PC-9 (cell line): Measurements from ENCODE around the gene CISD3. TPM values are rescaled to one million over a fixed set of nuclear protein-coding genes. Genes with fewer than 3 reads are reported as not detected.

Experiments used
- BruUV-seq: library from RNA; stranded (reverse); fragments of 400-500 nt; replicated peaks from 2 replicates; lab custom pipeline; 2021; lab: Mats Ljungman, UMichigan
- CTCF ChIA-PET: fragments of 300-600 bp; sonication (Branson Sonifier 250); formaldehyde crosslinking; loops from one replicate; lab custom pipeline; 2022; ENCODE audit warnings: antibody characterized with exemption; lab: Charles Lee
- POLR2A ChIA-PET: fragments of 300-600 bp; sonication (Branson Sonifier 250); formaldehyde crosslinking; loops from one replicate; lab custom pipeline; 2022; ENCODE audit warnings: antibody characterized with exemption; ENCODE audit not compliant: unreplicated experiment; lab: Charles Lee
- DNase-seq, 2 experiments: peaks; one replicate each; pipeline versions ENCODE4 v3.0.0 to v3.0.0-alpha.2; 2015 to 2022; ENCODE audit warnings: mixed read lengths in 1 of 2
- H2AFZ ChIP-seq: fragments of 200-600 bp; sonication (generic); 2 replicates; pipeline ENCODE4 v1.8.1; 2017; ENCODE audit warnings: antibody characterized with exemption
- H3F3A ChIP-seq: fragments of 200-600 bp; sonication (generic); 2 replicates; pipeline ENCODE4 v1.8.1; 2017; ENCODE audit warnings: antibody characterized with exemption, mild to moderate bottlenecking, low read depth; ENCODE audit not compliant: insufficient read depth
- H3K27ac ChIP-seq: fragments of 200-600 bp; sonication (generic); 2 replicates; pipeline ENCODE4 v1.6.1; 2016; ENCODE audit warnings: mixed run types
- H3K27me3 ChIP-seq: fragments of 200-600 bp; sonication (generic); 2 replicates; pipeline ENCODE4 v1.6.1; 2016; ENCODE audit warnings: low read depth, mixed run types; ENCODE audit not compliant: insufficient read depth
- H3K36me3 ChIP-seq: fragments of 200-600 bp; sonication (generic); 2 replicates; pipeline ENCODE4 v1.6.1; 2016; ENCODE audit warnings: low read depth, mixed run types
- H3K4me1 ChIP-seq: fragments of 200-600 bp; sonication (generic); replicated peaks from 2 replicates; pipeline ENCODE4 v1.6.1; 2016; ENCODE audit warnings: mixed run types; ENCODE audit not compliant: insufficient read depth
- H3K4me2 ChIP-seq: fragments of 200-600 bp; sonication (generic); 2 replicates; pipeline ENCODE4 v1.6.1; 2017; ENCODE audit warnings: mixed run types
- H3K4me3 ChIP-seq: fragments of 200-600 bp; sonication (generic); 2 replicates; pipeline ENCODE4 v1.6.1; 2016; ENCODE audit warnings: mixed run types
- H3K79me2 ChIP-seq: fragments of 200-600 bp; sonication (generic); 2 replicates; pipeline ENCODE4 v1.6.1; 2017; ENCODE audit warnings: low read depth, mixed run types
- H3K9me2 ChIP-seq: fragments of 200-600 bp; sonication (generic); 2 replicates; pipeline ENCODE4 v1.8.1; 2017; ENCODE audit warnings: mild to moderate bottlenecking; ENCODE audit not compliant: insufficient read depth
- H3K9me3 ChIP-seq: fragments of 200-600 bp; sonication (generic); 2 replicates; pipeline ENCODE4 v1.8.1; 2016; ENCODE audit warnings: low read depth; ENCODE audit not compliant: insufficient read depth
- H4K20me1 ChIP-seq: fragments of 200-600 bp; sonication (generic); 2 replicates; pipeline ENCODE4 v1.8.1; 2017; ENCODE audit not compliant: insufficient read depth
- CTCF ChIP-seq: fragments of 200-600 bp; sonication (generic); conservative IDR thresholded peaks from 2 replicates; pipeline ENCODE4 v1.6.1; 2017; ENCODE audit warnings: mixed run types, antibody characterized with exemption, mild to moderate bottlenecking, moderate library complexity
- EZH2 ChIP-seq: fragments of 200-600 bp; sonication (generic); IDR thresholded peaks from 2 replicates; pipeline ENCODE4 v1.8.0; 2017; ENCODE audit warnings: antibody characterized with exemption, low read depth
- intact Hi-C: fragments of 100-400 bp; cut with micrococcal nuclease; formaldehyde crosslinking; loops from one replicate; pipeline ENCODE4 v1.10.0; 2022; ENCODE audit not compliant: unreplicated experiment
- total RNA-seq: library from RNA; stranded (reverse); gene quantifications from 2 replicates; pipeline ENCODE4 v1.2.3, GENCODE V29; 2021

The CISD3 gene
- total RNA-seq, 1 experiment from 2014 or later = 36.6 TPM

DNA sequence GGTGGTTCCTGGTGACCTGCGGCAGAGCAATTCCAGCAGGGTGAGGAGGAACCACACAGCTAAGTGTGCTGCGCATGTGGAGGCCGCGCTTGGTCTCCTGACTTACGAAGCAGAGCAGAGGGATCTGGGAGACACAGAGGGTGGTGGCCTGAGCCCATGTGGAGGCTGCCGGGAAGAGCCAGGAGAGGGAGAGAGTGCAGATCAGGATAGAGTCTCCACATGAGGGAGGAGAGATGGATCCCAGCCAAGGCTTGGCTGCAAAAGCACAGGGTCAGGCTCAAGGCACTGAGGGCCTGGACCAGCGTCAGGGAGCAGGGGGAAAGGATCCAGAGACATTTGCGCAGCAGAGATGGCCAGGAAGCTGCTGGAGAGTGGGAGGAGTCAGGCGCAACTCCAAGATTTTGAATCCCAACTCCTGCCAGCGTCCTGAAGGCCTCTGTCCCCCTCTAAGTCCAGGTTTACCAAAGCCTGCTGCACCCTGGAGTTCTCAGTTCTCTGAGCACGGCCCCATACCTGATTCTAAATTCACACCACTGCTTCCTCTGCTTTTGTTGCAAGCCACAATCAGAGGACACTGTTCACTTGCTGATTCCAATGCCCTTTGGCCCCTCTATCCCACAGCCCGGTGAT lies 36.3 kb upstream of the CISD3 start:
- ChIA-PET CTCF (interaction anchor here (0.6 kb wide), 1 partner anchor 41 kb away, joined by 11 read pairs; no protein-coding TSS in a partner anchor), POLR2A (no interaction called here)
- Histone ChIP-seq H2AFZ (no peak overlapping the region), H3K27ac (no peak overlapping the region), H4K20me1 (no peaks in the 10 kb centered on the region), H3K9me3 (no peaks in the 10 kb centered on the region), H3K9me2 (no peaks in the 10 kb centered on the region), H3K27me3 (no peaks in the 10 kb centered on the region), H3K79me2 (no peaks in the 10 kb centered on the region), H3K4me2 (no peak overlapping the region), H3K4me1 (no peaks in the 10 kb centered on the region), H3K36me3 (no peaks in the 10 kb centered on the region), H3K4me3 (no peak overlapping the region), H3F3A (no peaks in the 10 kb centered on the region)
- no TSS peak for BruUV-seq
- TF ChIP-seq CTCF (no peak), EZH2 (no peak)
- no peak for DNase-seq
- intact Hi-C loops = no loop called here

DNA sequence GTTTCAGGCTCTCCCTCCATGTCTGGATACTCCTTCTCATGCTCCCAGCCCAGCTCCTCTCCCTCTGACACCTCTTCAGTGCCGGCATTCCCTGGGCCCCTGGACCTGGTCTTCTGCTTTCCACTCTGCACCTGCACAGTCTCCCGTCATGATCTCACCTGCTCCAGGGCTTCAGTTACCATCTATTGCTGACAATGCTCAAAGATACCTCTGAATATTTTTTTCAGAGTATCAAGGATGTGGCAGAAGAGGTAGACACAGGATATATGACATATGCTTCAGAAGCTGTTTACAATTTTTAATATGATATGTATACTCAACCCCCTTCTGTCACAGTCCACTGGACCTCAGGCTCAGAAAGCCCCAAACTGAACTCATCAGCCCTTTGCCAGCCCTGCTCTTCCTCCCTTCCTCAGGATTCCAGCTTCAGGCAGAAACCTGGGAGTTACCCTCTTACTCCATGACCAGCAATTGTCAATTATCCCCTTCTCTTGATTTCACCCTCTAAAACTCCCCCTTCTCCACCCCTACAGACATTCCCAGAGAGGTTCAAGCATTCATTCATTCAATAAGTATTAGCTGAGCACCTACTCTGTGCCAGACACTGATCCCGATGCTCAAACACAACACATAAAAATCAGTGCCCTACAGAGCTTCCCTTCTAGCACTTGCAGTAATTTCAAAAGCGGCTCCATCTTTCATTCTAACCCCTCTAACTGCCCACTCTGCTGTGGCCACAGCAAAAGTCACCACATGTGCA lies 32.9 kb upstream of the CISD3 start:
- Histone ChIP-seq H3K36me3 (no peaks in the 10 kb centered on the region), H3K79me2 (peaks cover 8% of the 10 kb centered on the region; the same call in 1 of the 2 replicates), H3F3A (peaks cover 19% of the 10 kb centered on the region), H3K4me1 (peaks cover 17% of the 10 kb centered on the region), H3K27ac (no peak overlapping the region), H3K9me3 (no peaks in the 10 kb centered on the region), H4K20me1 (no peaks in the 10 kb centered on the region), H3K4me3 (no peak overlapping the region), H3K27me3 (no peaks in the 10 kb centered on the region), H2AFZ (no peak overlapping the region), H3K4me2 (no peak overlapping the region), H3K9me2 (no peaks in the 10 kb centered on the region)
- POLR2A ChIA-PET = interaction anchor here (0.6 kb wide), 1 partner anchor 103 kb away, joined by 5 read pairs; no protein-coding TSS in a partner anchor
- intact Hi-C loops = no loop called here
- no TSS peak for BruUV-seq
- TF ChIP-seq EZH2 (no peak), CTCF (no peak)
- CTCF ChIA-PET = interaction anchor here (0.7 kb wide), 1 partner anchor 189 kb away, joined by 6 read pairs; no protein-coding TSS in a partner anchor
- DNase-seq = no peak

DNA sequence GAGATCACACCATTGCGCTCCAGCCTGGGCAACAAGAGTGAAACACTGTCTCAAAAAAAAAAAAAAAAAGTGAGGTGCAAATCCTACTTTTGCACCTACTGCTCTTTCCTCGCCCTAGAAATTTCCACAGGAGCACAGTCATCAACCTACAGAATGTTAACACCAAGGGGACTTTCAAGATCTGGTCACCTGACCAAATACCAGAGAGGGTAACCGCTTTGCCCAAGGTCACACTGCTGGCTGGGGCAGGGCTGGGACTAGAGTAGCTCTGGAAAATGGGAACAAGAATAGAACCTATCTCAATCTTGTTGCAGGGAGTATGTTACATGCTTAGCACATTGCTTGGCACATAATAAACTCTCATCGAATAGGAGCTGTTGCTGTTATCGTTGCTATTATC lies 31.4 kb upstream of the CISD3 start:
- no peak overlapping the region for H3K27ac ChIP-seq
- no peaks in the 10 kb centered on the region for H3K9me2 ChIP-seq
- no peaks in the 10 kb centered on the region for H3K27me3 ChIP-seq
- ChIA-PET CTCF (no interaction called here), POLR2A (no interaction called here)
- H3K79me2 ChIP-seq = peaks cover 14% of the 10 kb centered on the region; the same call in 1 of the 2 replicates
- no peaks in the 10 kb centered on the region for H3K36me3 ChIP-seq
- H3K4me3 ChIP-seq = no peak overlapping the region
- H3K4me1 ChIP-seq = peaks cover 17% of the 10 kb centered on the region
- TF ChIP-seq EZH2 = no peak
- TF ChIP-seq CTCF = no peak
- H4K20me1 ChIP-seq = no peaks in the 10 kb centered on the region
- no TSS peak for BruUV-seq
- no peak for DNase-seq
- no peaks in the 10 kb centered on the region for H3K9me3 ChIP-seq
- H3F3A ChIP-seq = peaks cover 33% of the 10 kb centered on the region
- H2AFZ ChIP-seq = no peak overlapping the region
- intact Hi-C loops = no loop called here
- H3K4me2 ChIP-seq = no peak overlapping the region
